K562 (cell line): ENCODE measurements around the gene GPR153. TPM values are rescaled to one million over a fixed set of nuclear protein-coding genes. Genes with fewer than 3 reads are reported as not detected.

Source experiments
- ARID4B ChIP-seq: sonication (generic); formaldehyde crosslinking; IDR thresholded peaks from 2 replicates; pipeline ENCODE4 v1.8.0; 2022; ENCODE audit warnings: mild to moderate bottlenecking, missing genetic modification reagents
- BCL6 ChIP-seq: fragments of 250-450 bp; sonication (Bioruptor Pico); IDR thresholded peaks from 2 replicates; pipeline ENCODE4 v1.4.0; 2020
- CBX8 ChIP-seq: fragments of 200-600 bp; sonication (generic); IDR thresholded peaks from 2 replicates; pipeline ENCODE4 v1.6.1; 2012; ENCODE audit warnings: borderline replicate concordance, mixed run types, low read depth, mild to moderate bottlenecking, moderate library complexity, mixed read lengths, low read length, control low read depth, inconsistent platforms; ENCODE audit not compliant: poor library complexity, severe bottlenecking; ENCODE audit errors: extremely low read depth
- E2F5 ChIP-seq: sonication (generic); formaldehyde crosslinking; IDR thresholded peaks from 2 replicates; pipeline ENCODE4 v1.8.0; 2022; ENCODE audit warnings: mild to moderate bottlenecking, missing genetic modification reagents
- FOSL1 ChIP-seq: fragments of 200-800 bp; sonication (Bioruptor generic); conservative IDR thresholded peaks from 2 replicates; pipeline ENCODE4 v1.6.1; 2016; ENCODE audit warnings: missing genetic modification characterization, missing compliant biosample characterization
- HDAC1 ChIP-seq, 2 experiments: fragments of 450-650 bp; IDR thresholded peaks; 2 replicates each; pipeline ENCODE4 v1.6.1; 2016 to 2017; ENCODE audit warnings: inconsistent platforms in 1 of 2, mild to moderate bottlenecking in 1 of 2, moderate library complexity in 1 of 2
- KLF13 ChIP-seq: fragments of 450-650 bp; IDR thresholded peaks from 2 replicates; pipeline ENCODE4 v1.6.1; 2016; ENCODE audit warnings: missing genetic modification characterization, low read depth, mild to moderate bottlenecking, missing compliant biosample characterization, moderate library complexity, borderline replicate concordance
- MEF2A ChIP-seq: IDR thresholded peaks from 2 replicates; pipeline ENCODE4 v1.6.1; 2011; ENCODE audit warnings: low read depth, mild to moderate bottlenecking, low read length, moderate library complexity; ENCODE audit not compliant: control insufficient read depth
- POLR2AphosphoS5 ChIP-seq: IDR thresholded peaks from 2 replicates; pipeline ENCODE4 v1.6.1; 2011; ENCODE audit warnings: mild to moderate bottlenecking, low read depth, low read length, moderate library complexity; ENCODE audit not compliant: control insufficient read depth, insufficient read depth
- POLR2G ChIP-seq: fragments of 200-400 bp; formaldehyde crosslinking; IDR thresholded peaks from 2 replicates; pipeline ENCODE4 v1.6.1; 2017; ENCODE audit warnings: low read depth, mild to moderate bottlenecking, antibody characterized with exemption, low read length, moderate library complexity
- SIN3A ChIP-seq, 2 experiments: fragments of 150-350 bp in 1 of 2; IDR thresholded peaks; 2 replicates each; pipeline ENCODE4 v1.6.1; 2011 to 2016; ENCODE audit warnings: borderline replicate concordance in 2 of 2, low read depth in 2 of 2, low read length in 2 of 2, mild to moderate bottlenecking in 2 of 2, moderate library complexity in 2 of 2; ENCODE audit not compliant: control insufficient read depth in 1 of 2
- SLC30A9 ChIP-seq: fragments of 250-450 bp; sonication (Bioruptor Pico); IDR thresholded peaks from 2 replicates; pipeline ENCODE4 v1.8.0; 2022; ENCODE audit warnings: mild to moderate bottlenecking, moderate library complexity
- SMARCE1 ChIP-seq: fragments of 450-650 bp; IDR thresholded peaks from 2 replicates; pipeline ENCODE4 v1.7.1; 2016; ENCODE audit warnings: mild to moderate bottlenecking
- SRSF1 ChIP-seq: fragments of 200-400 bp; formaldehyde crosslinking; IDR thresholded peaks from 2 replicates; pipeline ENCODE4 v1.6.1; 2017; ENCODE audit warnings: mild to moderate bottlenecking, low read depth, low read length, moderate library complexity
- TEAD4 ChIP-seq, 2 experiments: sonication (generic) in 1 of 2; formaldehyde crosslinking in 1 of 2; IDR thresholded peaks; 2 replicates each; pipeline versions ENCODE4 v1.6.1 to v1.8.0; 2012 to 2022; ENCODE audit warnings: borderline replicate concordance in 1 of 2, inconsistent platforms in 1 of 2, low read length in 1 of 2, mild to moderate bottlenecking in 1 of 2, missing genetic modification reagents in 1 of 2
- ZBTB17 ChIP-seq: fragments of 450-650 bp; formaldehyde crosslinking; IDR thresholded peaks from 2 replicates; pipeline ENCODE4 v1.4.0; 2020; ENCODE audit warnings: mild to moderate bottlenecking
- ZEB2 ChIP-seq: fragments of 450-650 bp; IDR thresholded peaks from 2 replicates; pipeline ENCODE4 v1.6.1; 2016
- ZNF184 ChIP-seq: sonication (generic); formaldehyde crosslinking; IDR thresholded peaks from 2 replicates; pipeline ENCODE4 v1.5.0; 2020; ENCODE audit warnings: missing genetic modification reagents
- ZNF239 ChIP-seq: fragments of 250-450 bp; sonication (Bioruptor Pico); IDR thresholded peaks from 2 replicates; pipeline ENCODE4 v1.4.0; 2020; ENCODE audit warnings: mild to moderate bottlenecking
- ZNF431 ChIP-seq: sonication (generic); formaldehyde crosslinking; IDR thresholded peaks from 2 replicates; pipeline ENCODE4 v1.8.0; 2022; ENCODE audit warnings: mild to moderate bottlenecking, missing genetic modification reagents
- ZNF695 ChIP-seq: fragments of 450-650 bp; formaldehyde crosslinking; IDR thresholded peaks from 2 replicates; pipeline ENCODE4 v1.4.0; 2020; ENCODE audit warnings: mild to moderate bottlenecking, moderate library complexity
- polyA plus RNA-seq, 8 experiments: library from polyadenylated mRNA; depleted of rRNA in 4 of 8; stranded (reverse) in 5 of 8; unstranded in 3 of 8; fragments of >200 nt; fragmentation: Nextera tagmentation in 2 of 8; fragmentation: Illumina TruSeq in 1 of 8; extraction: Ambion mirVana in 2 of 8; extraction: Trizol in 1 of 8; gene quantifications; 2 replicates each; pipeline versions ENCODE4 v1.2.1 to v1.2.3, GENCODE V29; 2011 to 2014; ENCODE audit warnings: inconsistent platforms in 1 of 8, missing spikeins in 1 of 8
- total RNA-seq, 7 experiments: library from RNA; depleted of rRNA in 6 of 7; stranded (reverse); fragments of >200 nt in 6 of 7; fragmentation: Illumina TruSeq in 2 of 7; extraction: Trizol in 2 of 7; gene quantifications; 2 replicates each; pipeline versions ENCODE4 v1.2.1 to v1.2.3, GENCODE V29; 2011 to 2021; ENCODE audit warnings: low replicate concordance in 1 of 7

Gene GPR153
- total and polyA plus RNA-seq, 9 of the 15 experiments (the other 6 are each of a cell fraction or from before 2014, with no cell fraction given) = 0.01 to 1.5 (median 0.51) TPM

- no peak for TF ChIP-seq CBX8
- no peak for TF ChIP-seq ZNF184 (CRISPR knock-in tag)
- no peak for TF ChIP-seq POLR2AphosphoS5
- TF ChIP-seq ZNF695 (CRISPR knock-in tag) = no peak
- TF ChIP-seq ZBTB17 (CRISPR knock-in tag) = no peak
- TF ChIP-seq BCL6 (CRISPR knock-in tag) = no peak
- TF ChIP-seq SLC30A9 (CRISPR knock-in tag) = no peak
- TF ChIP-seq SIN3A (IDR thresholded peaks at IDR 0.05; ENCODE audit: borderline replicate concordance in 2 of 2, control insufficient read depth in 1 of 2, low read depth in 2 of 2, low read length in 2 of 2) = peak in 1 of 2 experiments; percentile 32; a peak in 1 of 4 replicates
- TF ChIP-seq ZNF239 (CRISPR knock-in tag) = no peak
- TF ChIP-seq MEF2A = peak; percentile 85
- TF ChIP-seq ZEB2 = no peak
- TF ChIP-seq TEAD4 (IDR thresholded peaks at IDR 0.05; ENCODE audit: low read length) = no peak
- TF ChIP-seq TEAD4 (CRISPR knock-in tag; IDR thresholded peaks at IDR 0.05; ENCODE audit: borderline replicate concordance) = no peak
- TF ChIP-seq FOSL1 = no peak
- no peak for TF ChIP-seq POLR2G
- no peak for TF ChIP-seq E2F5 (CRISPR knock-in tag)
- no peak for TF ChIP-seq SRSF1
- TF ChIP-seq ZNF431 (CRISPR knock-in tag) = no peak
- 0 out of 4 replicates have a peak, but pooled peaks of 1 of the 2 experiments have one; percentile 32 for TF ChIP-seq HDAC1 (IDR thresholded peaks at IDR 0.05)
- no peak for TF ChIP-seq SMARCE1
- 0 out of 2 replicates have a peak, but pooled peaks have one; percentile 22 for TF ChIP-seq ARID4B (CRISPR knock-in tag)
- TF ChIP-seq KLF13 (tag) = no peak
Measured at GRCh38 chr1:6275826-6276782, 15.2 kb upstream of the GPR153 start (continued).
